Neural cell (in vitro differentiated cells): ENCODE data around the gene TMEM255B. TPM values are rescaled to one million over a fixed set of nuclear protein-coding genes. Genes with fewer than 3 reads are reported as not detected.

Source experiments
- H2AFZ ChIP-seq: fragments of 200-600, 300-800 bp; sonication (generic), shearing (Covaris generic); 2 replicates; pipeline ENCODE4 v1.6.0; 2014; ENCODE audit warnings: low read depth, mild to moderate bottlenecking, antibody characterized with exemption, low read length, moderate library complexity
- H3F3A ChIP-seq: fragments of 200-600 bp; shearing (Covaris generic); 2 replicates; pipeline ENCODE4 v1.6.1; 2016; ENCODE audit warnings: mild to moderate bottlenecking, moderate library complexity, mixed read lengths, antibody characterized with exemption, low read length; ENCODE audit not compliant: insufficient read depth, poor library complexity, severe bottlenecking
- H3K27ac ChIP-seq: fragments of 200-600, 300-800 bp; sonication (generic), shearing (Covaris generic); 2 replicates; pipeline ENCODE4 v1.5.1; 2014; ENCODE audit warnings: mild to moderate bottlenecking, low read length, moderate library complexity
- H3K27me3 ChIP-seq: fragments of 300-800, 200-600 bp; sonication (generic), shearing (Covaris generic); 2 replicates; pipeline ENCODE4 v1.6.0; 2014; ENCODE audit warnings: mild to moderate bottlenecking, low read depth, low read length, moderate library complexity; ENCODE audit not compliant: insufficient read depth
- H3K36me3 ChIP-seq: fragments of 300-800, 200-600 bp; sonication (generic), shearing (Covaris generic); 2 replicates; pipeline ENCODE4 v1.5.1; 2014; ENCODE audit warnings: mild to moderate bottlenecking, antibody characterized with exemption, low read length, moderate library complexity; ENCODE audit not compliant: insufficient read depth
- H3K4me2 ChIP-seq: fragments of 300-800, 200-600 bp; sonication (generic), shearing (Covaris generic); 2 replicates; pipeline ENCODE4 v1.6.0; 2014; ENCODE audit warnings: mild to moderate bottlenecking, low read length
- H3K4me3 ChIP-seq: fragments of 300-800, 200-600 bp; sonication (generic), shearing (Covaris generic); 2 replicates; pipeline ENCODE4 v1.5.1; 2014; ENCODE audit warnings: mild to moderate bottlenecking, low read length, moderate library complexity
- H3K79me2 ChIP-seq: fragments of 200-600 bp; shearing (Covaris generic); replicated peaks from 2 replicates; pipeline ENCODE4 v1.6.0; 2014; ENCODE audit warnings: mild to moderate bottlenecking, low read length, moderate library complexity; ENCODE audit not compliant: insufficient read depth
- H3K9ac ChIP-seq: fragments of 300-800, 200-600 bp; sonication (generic), shearing (Covaris generic); 2 replicates; pipeline ENCODE4 v1.6.1; 2016; ENCODE audit warnings: mild to moderate bottlenecking, low read length, mixed read lengths
- H3K9me2 ChIP-seq: fragments of 200-600 bp; shearing (Covaris generic); 2 replicates; pipeline ENCODE4 v1.6.1; 2016; ENCODE audit warnings: mild to moderate bottlenecking, low read length, mixed read lengths; ENCODE audit not compliant: insufficient read depth
- H3K9me3 ChIP-seq: fragments of 200-600, 300-800 bp; sonication (generic), shearing (Covaris generic); 2 replicates; pipeline ENCODE4 v1.6.1; 2016; ENCODE audit warnings: mild to moderate bottlenecking, mixed run types, low read length, moderate library complexity, mixed read lengths
- H4K20me1 ChIP-seq: fragments of 200-600 bp; shearing (Covaris generic); 2 replicates; pipeline ENCODE4 v1.6.1; 2016; ENCODE audit warnings: mild to moderate bottlenecking, mixed run types; ENCODE audit not compliant: insufficient read depth
- EP300 ChIP-seq: fragments of 450-650 bp; conservative IDR thresholded peaks from 2 replicates; pipeline ENCODE4 v1.6.1; 2014; ENCODE audit warnings: antibody characterized with exemption, mild to moderate bottlenecking, moderate library complexity; ENCODE audit not compliant: poor library complexity, severe bottlenecking
- EZH2 ChIP-seq: fragments of 200-600, 300-800 bp; shearing (Covaris generic), sonication (generic); IDR thresholded peaks from 2 replicates; pipeline ENCODE4 v1.6.1; 2014; ENCODE audit warnings: antibody characterized with exemption, low read length, borderline replicate concordance, mild to moderate bottlenecking; ENCODE audit not compliant: insufficient read depth, poor library complexity, severe bottlenecking
- POLR2AphosphoS5 ChIP-seq: IDR thresholded peaks from 2 replicates; pipeline ENCODE4 v1.6.1; 2012
- RAD21 ChIP-seq: fragments of 450-650 bp; conservative IDR thresholded peaks from 2 replicates; pipeline ENCODE4 v1.6.1; 2014; ENCODE audit warnings: antibody characterized with exemption, mild to moderate bottlenecking, moderate library complexity
- SMC3 ChIP-seq: fragments of 450-650 bp; conservative IDR thresholded peaks from 2 replicates; pipeline ENCODE4 v1.6.1; 2014; ENCODE audit warnings: antibody characterized with exemption, mild to moderate bottlenecking, moderate library complexity; ENCODE audit not compliant: poor library complexity
- TAF1 ChIP-seq: IDR thresholded peaks from 2 replicates; pipeline ENCODE4 v1.6.1; 2012; ENCODE audit warnings: low read depth
- polyA plus RNA-seq: library from polyadenylated mRNA; depleted of rRNA; stranded (reverse); fragments of >200 nt; gene quantifications from 2 replicates; pipeline ENCODE4 v1.2.3, GENCODE V29; 2014
- TF ChIP-seq, protein P1 (sequence below): fragments of 450-650 bp; IDR thresholded peaks from 2 replicates; pipeline ENCODE4 v1.5.1; 2014; ENCODE audit warnings: antibody characterized with exemption, mild to moderate bottlenecking, moderate library complexity; ENCODE audit not compliant: poor library complexity, severe bottlenecking
- TF ChIP-seq, protein P2 (sequence below): IDR thresholded peaks from 2 replicates; pipeline ENCODE4 v1.6.1; 2012; ENCODE audit warnings: borderline replicate concordance

TMEM255B gene
- polyA plus RNA-seq, 1 donor from 2014 or later = not detected

DNA sequence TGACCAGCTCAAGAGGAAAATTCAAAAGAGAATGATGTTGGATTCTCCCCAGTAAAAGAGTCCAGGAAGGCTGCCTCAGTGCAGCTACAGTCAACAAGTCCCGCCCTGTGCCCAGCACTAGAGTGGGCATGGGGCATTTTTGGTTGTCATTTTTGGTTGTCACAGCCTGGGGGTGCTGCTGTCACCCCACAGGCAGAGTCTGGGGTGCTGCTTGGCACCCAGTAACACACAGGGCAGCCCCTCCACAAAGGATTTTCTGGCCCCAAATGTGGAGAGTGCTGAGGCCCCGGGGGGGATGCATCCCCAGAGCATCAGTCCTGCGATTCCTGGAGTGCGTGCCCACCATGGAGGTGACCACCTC is 28.2 kb upstream of the TMEM255B start:
- H2AFZ ChIP-seq = no peak overlapping the region
- no peaks in the 10 kb centered on the region for H3K9me2 ChIP-seq
- H3K27ac ChIP-seq = no peak overlapping the region
- H3K4me2 ChIP-seq = no peak overlapping the region
- no peaks in the 10 kb centered on the region for H3K27me3 ChIP-seq
- no peak overlapping the region for H3K4me3 ChIP-seq
- no peaks in the 10 kb centered on the region for H3K79me2 ChIP-seq
- no peaks in the 10 kb centered on the region for H3K36me3 ChIP-seq
- H3K9ac ChIP-seq = no peak overlapping the region
- H4K20me1 ChIP-seq = no peaks in the 10 kb centered on the region
- H3K9me3 ChIP-seq = no peaks in the 10 kb centered on the region
- TF ChIP-seq EP300 (no peak), TAF1 (no peak), EZH2 (no peak), RAD21 (no peak), POLR2AphosphoS5 (no peak)
- TF ChIP-seq, protein P1, sequence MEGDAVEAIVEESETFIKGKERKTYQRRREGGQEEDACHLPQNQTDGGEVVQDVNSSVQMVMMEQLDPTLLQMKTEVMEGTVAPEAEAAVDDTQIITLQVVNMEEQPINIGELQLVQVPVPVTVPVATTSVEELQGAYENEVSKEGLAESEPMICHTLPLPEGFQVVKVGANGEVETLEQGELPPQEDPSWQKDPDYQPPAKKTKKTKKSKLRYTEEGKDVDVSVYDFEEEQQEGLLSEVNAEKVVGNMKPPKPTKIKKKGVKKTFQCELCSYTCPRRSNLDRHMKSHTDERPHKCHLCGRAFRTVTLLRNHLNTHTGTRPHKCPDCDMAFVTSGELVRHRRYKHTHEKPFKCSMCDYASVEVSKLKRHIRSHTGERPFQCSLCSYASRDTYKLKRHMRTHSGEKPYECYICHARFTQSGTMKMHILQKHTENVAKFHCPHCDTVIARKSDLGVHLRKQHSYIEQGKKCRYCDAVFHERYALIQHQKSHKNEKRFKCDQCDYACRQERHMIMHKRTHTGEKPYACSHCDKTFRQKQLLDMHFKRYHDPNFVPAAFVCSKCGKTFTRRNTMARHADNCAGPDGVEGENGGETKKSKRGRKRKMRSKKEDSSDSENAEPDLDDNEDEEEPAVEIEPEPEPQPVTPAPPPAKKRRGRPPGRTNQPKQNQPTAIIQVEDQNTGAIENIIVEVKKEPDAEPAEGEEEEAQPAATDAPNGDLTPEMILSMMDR = no peak
- TF ChIP-seq, protein P2, sequence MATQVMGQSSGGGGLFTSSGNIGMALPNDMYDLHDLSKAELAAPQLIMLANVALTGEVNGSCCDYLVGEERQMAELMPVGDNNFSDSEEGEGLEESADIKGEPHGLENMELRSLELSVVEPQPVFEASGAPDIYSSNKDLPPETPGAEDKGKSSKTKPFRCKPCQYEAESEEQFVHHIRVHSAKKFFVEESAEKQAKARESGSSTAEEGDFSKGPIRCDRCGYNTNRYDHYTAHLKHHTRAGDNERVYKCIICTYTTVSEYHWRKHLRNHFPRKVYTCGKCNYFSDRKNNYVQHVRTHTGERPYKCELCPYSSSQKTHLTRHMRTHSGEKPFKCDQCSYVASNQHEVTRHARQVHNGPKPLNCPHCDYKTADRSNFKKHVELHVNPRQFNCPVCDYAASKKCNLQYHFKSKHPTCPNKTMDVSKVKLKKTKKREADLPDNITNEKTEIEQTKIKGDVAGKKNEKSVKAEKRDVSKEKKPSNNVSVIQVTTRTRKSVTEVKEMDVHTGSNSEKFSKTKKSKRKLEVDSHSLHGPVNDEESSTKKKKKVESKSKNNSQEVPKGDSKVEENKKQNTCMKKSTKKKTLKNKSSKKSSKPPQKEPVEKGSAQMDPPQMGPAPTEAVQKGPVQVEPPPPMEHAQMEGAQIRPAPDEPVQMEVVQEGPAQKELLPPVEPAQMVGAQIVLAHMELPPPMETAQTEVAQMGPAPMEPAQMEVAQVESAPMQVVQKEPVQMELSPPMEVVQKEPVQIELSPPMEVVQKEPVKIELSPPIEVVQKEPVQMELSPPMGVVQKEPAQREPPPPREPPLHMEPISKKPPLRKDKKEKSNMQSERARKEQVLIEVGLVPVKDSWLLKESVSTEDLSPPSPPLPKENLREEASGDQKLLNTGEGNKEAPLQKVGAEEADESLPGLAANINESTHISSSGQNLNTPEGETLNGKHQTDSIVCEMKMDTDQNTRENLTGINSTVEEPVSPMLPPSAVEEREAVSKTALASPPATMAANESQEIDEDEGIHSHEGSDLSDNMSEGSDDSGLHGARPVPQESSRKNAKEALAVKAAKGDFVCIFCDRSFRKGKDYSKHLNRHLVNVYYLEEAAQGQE = no peak
- H3F3A ChIP-seq = no peaks in the 10 kb centered on the region

DNA sequence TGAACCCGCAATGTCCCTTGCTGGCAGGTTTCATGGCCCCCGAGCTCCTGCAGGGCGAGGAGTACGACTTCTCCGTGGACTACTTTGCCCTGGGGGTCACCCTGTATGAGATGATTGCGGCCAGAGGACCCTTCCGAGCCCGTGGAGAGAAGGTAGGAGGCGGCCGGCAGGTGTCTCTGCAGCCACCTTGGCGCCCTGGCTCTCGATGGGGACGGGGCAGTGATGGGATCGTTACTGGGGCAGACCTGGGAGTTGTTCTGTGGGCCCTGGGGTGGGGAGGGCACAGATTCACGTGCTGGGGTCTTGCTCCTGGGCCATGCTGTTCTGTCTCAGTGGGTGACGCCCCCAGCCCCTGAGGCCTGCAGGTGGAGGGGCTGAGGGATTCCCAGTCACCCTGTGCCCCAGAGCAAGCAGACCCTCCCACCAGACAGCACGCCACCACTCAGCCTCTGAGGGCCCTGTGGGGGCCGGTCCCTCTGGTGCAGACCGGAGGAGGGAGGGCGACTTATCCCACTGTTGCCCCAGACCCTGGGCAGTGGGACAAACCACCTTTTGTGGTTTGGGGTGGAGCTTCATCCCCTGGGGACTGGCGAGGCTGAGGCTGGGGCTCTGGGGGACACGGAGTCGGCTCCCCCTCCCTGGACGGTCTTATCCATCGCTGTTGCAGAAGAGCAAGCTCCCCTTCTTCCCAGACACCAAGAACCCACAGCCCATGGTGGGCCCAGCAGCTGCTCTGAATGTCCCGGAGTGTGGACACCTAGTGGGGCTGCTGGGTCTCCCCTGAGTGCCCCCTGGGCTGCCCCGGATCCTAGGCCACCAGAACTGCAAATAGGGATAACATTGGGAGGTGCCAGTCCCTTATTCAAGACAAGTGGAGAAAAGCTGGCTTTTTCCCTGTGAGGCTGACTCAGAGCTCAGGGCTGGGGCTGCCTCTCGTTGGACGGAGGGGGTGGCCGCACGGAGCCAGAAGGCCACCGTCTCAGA is 27.5 kb upstream of the TMEM255B start:
- Histone ChIP-seq H3K27me3 (no peaks in the 10 kb centered on the region), H3K9me2 (no peaks in the 10 kb centered on the region), H2AFZ (no peak overlapping the region), H3K9ac (no peak overlapping the region), H4K20me1 (no peaks in the 10 kb centered on the region), H3F3A (no peaks in the 10 kb centered on the region), H3K36me3 (no peaks in the 10 kb centered on the region), H3K4me2 (no peak overlapping the region), H3K27ac (no peak overlapping the region), H3K4me3 (no peak overlapping the region), H3K79me2 (no peaks in the 10 kb centered on the region), H3K9me3 (no peaks in the 10 kb centered on the region)
- TF ChIP-seq, protein P2 = no peak
- TF ChIP-seq POLR2AphosphoS5 (no peak), SMC3 (no peak), EP300 (no peak), TAF1 (no peak), RAD21 (no peak), EZH2 (no peak)
- TF ChIP-seq, protein P1 = no peak
